HUES6 (cell line): Measurements from ENCODE around the gene DLGAP5.

ENCODE experiments used
- H3K27ac ChIP-seq: 2 replicates; pipeline ENCODE4 v1.7.0; 2013; ENCODE audit warnings: low read depth, mild to moderate bottlenecking, low read length, inconsistent platforms
- H3K27me3 ChIP-seq: 2 replicates; pipeline ENCODE4 v1.6.1; 2013; ENCODE audit warnings: low read length; ENCODE audit not compliant: control insufficient read depth, insufficient read depth
- H3K36me3 ChIP-seq: 2 replicates; pipeline ENCODE4 v1.6.1; 2013; ENCODE audit warnings: low read length; ENCODE audit not compliant: control insufficient read depth, insufficient read depth
- H3K4me1 ChIP-seq: 2 replicates; pipeline ENCODE4 v1.6.1; 2013; ENCODE audit warnings: low read length; ENCODE audit not compliant: control insufficient read depth, insufficient read depth
- H3K4me3 ChIP-seq: 2 replicates; pipeline ENCODE4 v1.5.1; 2013; ENCODE audit warnings: low read depth, low read length
- H3K9ac ChIP-seq: one replicate; pipeline ENCODE4 v1.6.1; 2013; ENCODE audit warnings: mild to moderate bottlenecking, low read length
- H3K9me3 ChIP-seq: 2 replicates; pipeline ENCODE4 v1.6.1; 2013; ENCODE audit warnings: low read depth, low read length; ENCODE audit not compliant: control insufficient read depth, insufficient read depth

DLGAP5 gene

DNA sequence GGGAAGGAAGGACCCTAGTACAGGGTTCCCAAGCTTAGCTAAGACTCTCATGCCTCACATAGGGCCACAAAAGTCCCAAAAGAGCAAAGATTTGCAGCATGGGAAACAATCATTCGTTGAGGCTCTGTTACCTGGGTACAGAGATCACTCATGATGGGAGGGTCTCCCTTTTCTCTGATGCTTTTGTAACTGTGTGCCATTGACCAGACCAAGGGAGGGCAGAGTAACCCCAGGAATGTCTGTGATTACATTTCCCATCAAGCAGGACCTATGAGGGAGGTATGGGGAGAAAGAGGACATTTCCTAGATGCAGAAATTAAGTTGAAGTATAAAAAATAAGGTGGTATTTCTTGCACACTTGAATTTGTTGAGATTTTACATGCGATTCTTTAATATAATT lies 16.4 kb upstream of the DLGAP5 start:
- H3K9me3 ChIP-seq: no peaks in the 10 kb centered on the region
- H3K27me3 ChIP-seq: no peaks in the 10 kb centered on the region
- H3K27ac ChIP-seq: no peak overlapping the region
- no peak overlapping the region for H3K4me3 ChIP-seq
- H3K9ac ChIP-seq: no peak overlapping the region
- H3K4me1 ChIP-seq: no peaks in the 10 kb centered on the region
- no peaks in the 10 kb centered on the region for H3K36me3 ChIP-seq

DNA sequence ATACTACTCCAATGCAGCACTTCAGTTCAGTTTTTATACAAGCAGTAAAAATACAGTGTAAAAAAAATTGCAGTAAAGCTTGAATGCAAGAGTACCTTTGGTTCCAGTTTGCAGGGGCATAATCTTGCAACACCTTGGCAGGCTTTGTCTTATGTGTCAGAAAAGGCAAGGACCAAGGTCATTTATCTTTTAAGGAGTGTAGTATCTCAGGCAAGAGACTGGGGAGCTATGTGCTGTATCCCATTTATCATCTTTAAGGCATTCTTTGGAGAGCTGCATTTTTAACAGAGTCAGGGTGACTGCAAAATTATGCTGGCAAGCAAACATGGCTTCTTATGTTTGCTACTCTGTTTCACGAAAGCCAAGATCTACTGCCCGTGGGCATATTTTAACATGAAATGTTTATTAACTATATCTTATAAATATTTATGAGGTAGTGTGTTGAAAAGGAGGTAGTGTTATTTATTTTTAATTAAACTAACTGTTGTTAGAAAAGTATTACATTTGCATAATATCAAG lies 14.8 kb upstream of the DLGAP5 start:
- Histone ChIP-seq H3K9me3 (no peaks in the 10 kb centered on the region), H3K4me1 (0 out of 2 replicates have a peak, but pooled peaks cover 3% of the 10 kb centered on the region), H3K27me3 (no peaks in the 10 kb centered on the region), H3K4me3 (no peak overlapping the region), H3K27ac (no peak overlapping the region), H3K9ac (no peak overlapping the region), H3K36me3 (no peaks in the 10 kb centered on the region)

- no peak overlapping the region for H3K27ac ChIP-seq
- H3K4me1 ChIP-seq: peaks cover 11% of the 10 kb centered on the region; the same call in 1 of the 2 replicates
- no peaks in the 10 kb centered on the region for H3K9me3 ChIP-seq
- no peak overlapping the region for H3K9ac ChIP-seq
- no peaks in the 10 kb centered on the region for H3K36me3 ChIP-seq
- H3K4me3 ChIP-seq: no peak overlapping the region
- H3K27me3 ChIP-seq: no peaks in the 10 kb centered on the region
These were observed 10.1 kb upstream of the DLGAP5 start for GRCh38 chr14:55201219-55202101.

DNA sequence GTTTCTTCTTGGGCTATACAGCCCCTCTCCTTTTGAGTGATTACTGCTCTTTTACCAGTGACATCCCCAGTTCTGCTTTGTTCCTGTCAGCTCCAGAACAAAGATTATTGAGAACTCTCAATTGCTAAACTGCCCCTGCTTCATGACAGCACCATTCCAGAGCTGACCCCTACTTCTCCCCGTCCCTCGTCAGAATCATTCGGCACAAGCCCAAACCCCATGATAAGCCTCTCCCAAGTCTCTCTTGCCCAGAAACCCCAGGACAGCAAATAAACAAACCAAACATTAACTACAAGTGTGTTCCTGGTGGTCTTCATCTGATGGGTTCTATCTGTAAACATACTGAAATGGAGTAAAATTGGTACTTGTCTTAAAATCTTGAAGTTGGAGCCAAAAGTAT lies 9.3 kb upstream of the DLGAP5 start:
- H3K9me3 ChIP-seq: no peaks in the 10 kb centered on the region

DNA sequence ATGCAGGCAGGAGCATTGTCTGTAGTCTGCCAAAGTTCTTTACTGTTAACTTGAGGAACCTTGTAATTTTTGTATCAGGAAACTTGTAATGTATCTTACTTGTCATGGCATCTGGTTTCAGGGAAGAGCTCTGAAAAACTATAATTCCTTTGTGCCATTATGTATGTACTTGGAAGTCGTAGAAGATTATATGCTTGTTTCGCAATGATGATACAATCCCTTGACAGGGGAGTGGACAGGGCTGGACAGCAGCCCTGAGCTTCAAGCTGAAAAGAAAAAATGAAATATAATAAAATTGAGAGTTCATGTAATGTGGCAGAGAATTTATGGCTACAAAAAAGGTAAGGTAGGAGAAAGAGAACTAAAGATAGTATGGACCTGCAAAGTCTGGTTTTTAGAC lies 7.4 kb upstream of the DLGAP5 start:
- Histone ChIP-seq H3K9ac (no peak overlapping the region), H3K27ac (no peak overlapping the region), H3K36me3 (no peaks in the 10 kb centered on the region), H3K4me3 (no peak overlapping the region), H3K27me3 (no peaks in the 10 kb centered on the region), H3K4me1 (peaks cover 11% of the 10 kb centered on the region; the same call in 1 of the 2 replicates), H3K9me3 (no peaks in the 10 kb centered on the region)

More for the DNA sequence above, 9.3 kb upstream of the DLGAP5 start:
- Histone ChIP-seq H3K9ac (no peak overlapping the region), H3K4me1 (peaks cover 11% of the 10 kb centered on the region; the same call in 1 of the 2 replicates), H3K27me3 (no peaks in the 10 kb centered on the region), H3K4me3 (no peak overlapping the region), H3K36me3 (no peaks in the 10 kb centered on the region), H3K27ac (no peak overlapping the region)

DNA sequence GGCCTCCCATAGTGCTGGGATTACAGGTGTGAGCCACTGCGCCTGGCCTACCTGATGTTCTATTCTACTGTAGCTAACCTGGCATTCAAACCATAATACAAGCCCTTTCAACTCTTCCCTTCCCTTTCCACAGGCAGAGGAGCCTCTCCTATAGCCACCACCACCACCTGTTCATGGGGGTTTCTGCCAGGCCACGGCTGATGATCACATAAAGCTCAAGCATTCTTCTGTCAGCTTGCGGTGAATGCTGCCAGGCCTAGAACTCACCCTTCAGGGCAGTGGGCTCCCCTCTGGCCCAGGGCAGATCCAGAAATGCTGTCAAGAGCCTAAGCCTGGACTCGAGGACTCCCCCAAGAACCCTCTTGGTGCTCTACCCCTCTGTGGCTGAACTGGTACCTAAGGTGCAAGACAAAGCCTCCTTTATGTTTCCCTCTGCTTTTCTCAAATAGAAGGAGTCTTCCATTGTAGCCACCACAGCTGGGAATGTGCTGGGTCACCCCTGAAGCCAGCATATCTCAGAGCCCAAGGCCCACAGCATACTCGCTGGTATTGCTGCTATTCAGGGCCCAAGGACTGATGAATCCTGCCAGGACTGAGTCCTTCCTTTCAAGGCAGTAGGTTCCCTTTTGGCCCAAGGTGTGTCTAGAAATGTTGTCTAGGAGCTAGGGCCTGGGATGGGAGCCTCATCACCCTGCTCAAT lies 3.4 kb upstream of the DLGAP5 start:
- Histone ChIP-seq H3K36me3 (no peaks in the 10 kb centered on the region), H3K27me3 (no peaks in the 10 kb centered on the region), H3K9me3 (peaks cover 2% of the 10 kb centered on the region; the same call in 1 of the 2 replicates)

GRCh38 chr14:55192054-55192621 lies 753 bp upstream of the DLGAP5 start:
- Histone ChIP-seq H3K4me3 (peak overlapping the region; percentile 78), H3K36me3 (peaks cover 18% of the 10 kb centered on the region), H3K27me3 (no peaks in the 10 kb centered on the region), H3K9ac (peak overlapping the region; percentile 40), H3K4me1 (peaks cover 12% of the 10 kb centered on the region), H3K27ac (no peak overlapping the region), H3K9me3 (peaks cover 2% of the 10 kb centered on the region; the same call in 1 of the 2 replicates)

More for the DNA sequence above, 3.4 kb upstream of the DLGAP5 start:
- Histone ChIP-seq H3K9ac (no peak overlapping the region), H3K4me1 (peaks cover 5% of the 10 kb centered on the region), H3K27ac (no peak overlapping the region), H3K4me3 (no peak overlapping the region)

DNA sequence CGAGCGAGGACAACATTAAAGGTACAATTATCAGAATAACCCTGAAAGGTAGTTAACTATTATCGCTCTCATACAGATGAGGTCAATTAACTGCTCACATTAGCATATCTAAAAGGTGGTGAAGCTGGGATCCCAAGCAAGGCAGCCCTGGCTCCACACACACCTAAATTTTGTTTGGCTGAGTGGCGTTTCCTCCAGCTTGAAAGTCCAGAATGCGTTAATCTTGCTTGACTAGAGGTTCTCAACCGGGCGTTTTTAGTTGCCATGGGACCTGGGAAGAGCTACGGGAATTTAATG lies 531 bp downstream of the DLGAP5 start:
- no peaks in the 10 kb centered on the region for H3K27me3 ChIP-seq
- H3K4me1 ChIP-seq: peaks cover 12% of the 10 kb centered on the region
- H3K36me3 ChIP-seq: peaks cover 28% of the 10 kb centered on the region
- peak overlapping the region; percentile 78 for H3K4me3 ChIP-seq
- peak overlapping the region; percentile 81 for H3K9ac ChIP-seq
- H3K9me3 ChIP-seq: peaks cover 2% of the 10 kb centered on the region; the same call in 1 of the 2 replicates
- H3K27ac ChIP-seq: peak overlapping the region; percentile 26; the same call in 1 of the 2 replicates

DNA sequence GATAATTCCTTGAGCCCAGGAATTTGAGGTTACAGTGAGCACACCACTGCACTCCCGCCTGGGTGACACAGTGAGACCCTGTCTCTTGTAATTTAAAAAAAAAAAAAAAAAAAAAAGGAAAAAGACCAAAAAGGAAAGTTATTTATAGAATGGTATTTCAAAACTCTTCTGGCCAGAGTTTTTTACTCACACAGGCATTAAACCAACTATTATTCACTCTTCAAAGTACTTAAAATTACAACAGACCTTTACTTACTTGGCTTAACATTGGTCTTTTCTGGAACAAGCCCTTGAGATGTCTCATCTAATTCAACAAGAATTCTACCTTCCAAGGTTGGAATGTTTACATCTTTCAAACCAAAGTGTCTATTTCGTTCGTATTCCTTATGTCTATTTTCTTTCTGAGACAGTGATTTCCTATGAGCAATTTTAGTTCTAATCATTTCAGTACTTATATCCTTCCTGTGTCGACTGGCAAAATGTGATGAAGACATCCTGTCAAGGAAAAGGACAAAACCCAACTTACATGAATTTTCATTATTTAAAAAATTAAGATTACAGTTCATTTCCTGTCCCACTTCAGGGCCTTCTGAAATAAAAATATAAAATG lies 2.6 kb downstream of the DLGAP5 start:
- Histone ChIP-seq H3K4me1 (peaks cover 12% of the 10 kb centered on the region), H3K9me3 (peaks cover 2% of the 10 kb centered on the region; the same call in 1 of the 2 replicates), H3K4me3 (0 out of 2 replicates have a peak overlapping the region, but pooled peaks have one; percentile 78), H3K27me3 (no peaks in the 10 kb centered on the region), H3K9ac (no peak overlapping the region), H3K27ac (no peak overlapping the region), H3K36me3 (peaks cover 44% of the 10 kb centered on the region)

- H3K36me3 ChIP-seq: peaks cover 94% of the 10 kb centered on the region
- no peak overlapping the region for H3K9ac ChIP-seq
- no peaks in the 10 kb centered on the region for H3K4me1 ChIP-seq
- no peaks in the 10 kb centered on the region for H3K9me3 ChIP-seq
- no peaks in the 10 kb centered on the region for H3K27me3 ChIP-seq
- H3K27ac ChIP-seq: no peak overlapping the region
- H3K4me3 ChIP-seq: no peak overlapping the region
These were observed 11.0 kb downstream of the DLGAP5 start for GRCh38 chr14:55180434-55180833.
